ENCODE results near the gene YIPF1. TPM values are rescaled to one million over a fixed set of nuclear protein-coding genes. Genes with fewer than 3 reads are reported as not detected.
"Not testable (repeated sequence)": the region's sequence is repeated elsewhere in the genome, so short reads cannot be mapped to it uniquely, and the experiment has no call there.

The YIPF1 gene
- total RNA-seq, 1 experiment from 2014 or later, result 21.1 TPM

- TF ChIP-seq, protein P1, sequence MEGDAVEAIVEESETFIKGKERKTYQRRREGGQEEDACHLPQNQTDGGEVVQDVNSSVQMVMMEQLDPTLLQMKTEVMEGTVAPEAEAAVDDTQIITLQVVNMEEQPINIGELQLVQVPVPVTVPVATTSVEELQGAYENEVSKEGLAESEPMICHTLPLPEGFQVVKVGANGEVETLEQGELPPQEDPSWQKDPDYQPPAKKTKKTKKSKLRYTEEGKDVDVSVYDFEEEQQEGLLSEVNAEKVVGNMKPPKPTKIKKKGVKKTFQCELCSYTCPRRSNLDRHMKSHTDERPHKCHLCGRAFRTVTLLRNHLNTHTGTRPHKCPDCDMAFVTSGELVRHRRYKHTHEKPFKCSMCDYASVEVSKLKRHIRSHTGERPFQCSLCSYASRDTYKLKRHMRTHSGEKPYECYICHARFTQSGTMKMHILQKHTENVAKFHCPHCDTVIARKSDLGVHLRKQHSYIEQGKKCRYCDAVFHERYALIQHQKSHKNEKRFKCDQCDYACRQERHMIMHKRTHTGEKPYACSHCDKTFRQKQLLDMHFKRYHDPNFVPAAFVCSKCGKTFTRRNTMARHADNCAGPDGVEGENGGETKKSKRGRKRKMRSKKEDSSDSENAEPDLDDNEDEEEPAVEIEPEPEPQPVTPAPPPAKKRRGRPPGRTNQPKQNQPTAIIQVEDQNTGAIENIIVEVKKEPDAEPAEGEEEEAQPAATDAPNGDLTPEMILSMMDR (conservative IDR thresholded peaks at IDR 0.05; ENCODE audit: low read depth, low read length), result peak; percentile 89
- TF ChIP-seq EZH2 (IDR thresholded peaks at IDR 0.05; ENCODE audit: low read length, unreplicated experiment), result no peak
- no peak for TF ChIP-seq EZH2phosphoT487 (IDR thresholded peaks at IDR 0.05; ENCODE audit: borderline replicate concordance, low read length)
- DNase-seq (peak; percentile 76), ATAC-seq (peak; percentile 54)
- Histone ChIP-seq H3K4me1 (ENCODE audit: insufficient read depth, low read length) (no peaks in the 10 kb centered on the region), H3K9me2 (replicated peaks; ENCODE audit: low read length) (no peaks in the 10 kb centered on the region), H3K4me3 (ENCODE audit: low read length) (no peak overlapping the region), H3K9ac (ENCODE audit: low read length) (no peak overlapping the region), H4K20me1 (ENCODE audit: low read length) (no peaks in the 10 kb centered on the region), H3F3A (ENCODE audit: low read length, unreplicated experiment) (no peaks in the 10 kb centered on the region), H3K79me2 (ENCODE audit: low read length) (no peaks in the 10 kb centered on the region), H3K36me3 (ENCODE audit: low read depth, low read length) (peaks cover 9% of the 10 kb centered on the region), H3K9me3 (ENCODE audit: low read length) (no peaks in the 10 kb centered on the region), H3K27me3 (ENCODE audit: low read length) (no peaks in the 10 kb centered on the region), H3K4me2 (ENCODE audit: low read length) (no peak overlapping the region), H2AFZ (ENCODE audit: low read length) (no peak overlapping the region), H3K27ac (ENCODE audit: low read length) (no peak overlapping the region)
- CTCF ChIA-PET, result interaction anchor here (0.6 to 2.0 kb wide), 5 partner anchors 35 to 1405 kb away, joined by 3 to 13 read pairs (median 4); partner anchors contain the start of gene IFT25
- BruUV-seq (replicated peaks), result no TSS peak
- intact Hi-C loops (cut with micrococcal nuclease), result loop anchor here (1.0 to 2.0 kb wide), 2 partner anchors 70 to 81 kb away; no protein-coding TSS in a partner anchor
- POLR2A ChIA-PET (ENCODE audit: unreplicated experiment), result interaction anchor here (0.6 to 0.7 kb wide), 2 partner anchors 19 to 67 kb away, joined by 4 to 12 read pairs; partner anchors contain the start of gene IFT25
These were observed 11.0 kb downstream of the YIPF1 start for GRCh38 chr1:53878492-53879105.

GRCh38 chr1:53875150-53875549, 14.4 kb downstream of the YIPF1 start:
- not testable (repeated sequence) for H3K4me2 ChIP-seq (ENCODE audit: low read length)

DNA sequence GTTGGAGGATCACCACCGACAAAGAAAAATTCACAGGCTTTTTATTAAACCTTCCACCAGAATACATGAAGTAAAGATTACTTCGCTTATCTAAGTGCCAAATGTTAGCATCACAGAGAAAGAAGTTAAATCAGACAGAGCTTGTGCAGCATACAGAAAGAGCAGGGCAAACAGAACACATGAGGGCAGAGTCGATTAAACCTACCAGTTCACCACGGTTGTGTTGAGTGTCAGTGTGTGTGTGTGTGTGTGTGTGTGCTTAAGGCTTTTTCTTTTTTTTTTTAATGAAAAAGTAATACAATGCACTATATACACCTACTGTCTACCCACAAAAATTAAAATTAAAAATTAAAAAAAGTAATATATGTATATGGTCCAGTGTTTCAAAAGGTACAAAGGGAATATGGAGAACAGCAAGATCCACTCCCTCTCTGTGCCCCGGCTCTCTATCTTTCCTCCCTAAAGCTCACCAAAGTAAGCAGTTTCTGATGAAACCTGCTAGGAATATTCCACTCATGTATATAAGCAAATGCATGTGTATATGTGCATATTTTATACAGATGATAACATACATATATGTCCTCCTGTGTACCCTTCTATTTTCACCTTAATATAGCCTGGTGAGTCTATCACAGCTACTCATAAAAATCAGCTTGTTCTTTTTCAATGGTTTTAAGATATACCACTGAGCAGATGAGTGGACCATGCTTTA, 17.7 kb downstream of the YIPF1 start:
- no TSS peak for BruUV-seq (replicated peaks)
- Histone ChIP-seq H3F3A (ENCODE audit: low read length, unreplicated experiment) (no peaks in the 10 kb centered on the region), H3K4me2 (ENCODE audit: low read length) (no peak overlapping the region), H3K9me3 (ENCODE audit: low read length) (no peaks in the 10 kb centered on the region), H3K4me3 (ENCODE audit: low read length) (no peak overlapping the region), H3K27ac (ENCODE audit: low read length) (no peak overlapping the region), H3K36me3 (ENCODE audit: low read depth, low read length) (peaks cover 4% of the 10 kb centered on the region; the same call in 1 of the 2 replicates), H4K20me1 (ENCODE audit: low read length) (no peaks in the 10 kb centered on the region), H2AFZ (ENCODE audit: low read length) (no peak overlapping the region), H3K9ac (ENCODE audit: low read length) (no peak overlapping the region), H3K4me1 (ENCODE audit: insufficient read depth, low read length) (no peaks in the 10 kb centered on the region), H3K27me3 (ENCODE audit: low read length) (no peaks in the 10 kb centered on the region), H3K9me2 (replicated peaks; ENCODE audit: low read length) (no peaks in the 10 kb centered on the region), H3K79me2 (ENCODE audit: low read length) (no peaks in the 10 kb centered on the region)
- DNase-seq (no peak), ATAC-seq (no peak)
- POLR2A ChIA-PET (ENCODE audit: unreplicated experiment), result no interaction called here
- CTCF ChIA-PET, result no interaction called here
- intact Hi-C loops (cut with micrococcal nuclease), result no loop called here
- TF ChIP-seq EZH2phosphoT487 (IDR thresholded peaks at IDR 0.05; ENCODE audit: borderline replicate concordance, low read length), result no peak
- no peak for TF ChIP-seq EZH2 (IDR thresholded peaks at IDR 0.05; ENCODE audit: low read length, unreplicated experiment)
- TF ChIP-seq, protein P1 (conservative IDR thresholded peaks at IDR 0.05; ENCODE audit: low read depth, low read length), result no peak

More at GRCh38 chr1:53875150-53875549, 14.4 kb downstream of the YIPF1 start:
- H3K9ac ChIP-seq (ENCODE audit: low read length); ATAC-seq; H3K27me3 ChIP-seq (ENCODE audit: low read length); intact Hi-C loops (cut with micrococcal nuclease); H2AFZ ChIP-seq (ENCODE audit: low read length); H3F3A ChIP-seq (ENCODE audit: low read length, unreplicated experiment); BruUV-seq (replicated peaks); H3K79me2 ChIP-seq (ENCODE audit: low read length); H3K4me3 ChIP-seq (ENCODE audit: low read length); CTCF ChIA-PET; DNase-seq; H3K9me3 ChIP-seq (ENCODE audit: low read length); H3K4me1 ChIP-seq (ENCODE audit: insufficient read depth, low read length); POLR2A ChIA-PET (ENCODE audit: unreplicated experiment); H4K20me1 ChIP-seq (ENCODE audit: low read length); H3K9me2 ChIP-seq (replicated peaks; ENCODE audit: low read length); H3K36me3 ChIP-seq (ENCODE audit: low read depth, low read length); H3K27ac ChIP-seq (ENCODE audit: low read length): not testable (repeated sequence)

All from PC-3 (cell line).